ENCODE measurements around the gene PGLYRP4. TPM values are rescaled to one million over a fixed set of nuclear protein-coding genes. Genes with fewer than 3 reads are reported as not detected.
"Not testable (repeated sequence)": the region's sequence is repeated elsewhere in the genome, so short reads cannot be mapped to it uniquely, and the experiment has no call there.

PGLYRP4 gene
- total RNA-seq, 2 experiments from 2014 or later = not detected

- not testable (repeated sequence) for H3K4me3 Mint-ChIP-seq; H3K27ac Mint-ChIP-seq; H3K9me3 Mint-ChIP-seq (ENCODE audit: low read depth); H3K36me3 Mint-ChIP-seq; DNase-seq; ATAC-seq
- CTCF ChIA-PET = interaction anchor here (0.8 to 1.0 kb wide), 2 partner anchors 9 to 12 kb away, joined by 3 read pairs; no protein-coding TSS in a partner anchor
- peaks cover 59% of the 10 kb centered on the region for H3K27me3 Mint-ChIP-seq
- H3K4me1 Mint-ChIP-seq = peaks cover 29% of the 10 kb centered on the region
Measured at GRCh38 chr1:153347049-153347448, 1.6 kb downstream of the PGLYRP4 start.

GRCh38 chr1:153346077-153346723 is 2.4 kb downstream of the PGLYRP4 start:
- DNase-seq = no peak
- Mint-ChIP-seq H3K9me3 (ENCODE audit: low read depth) (no peaks in the 10 kb centered on the region), H3K4me1 (peaks cover 29% of the 10 kb centered on the region), H3K27ac (no peak overlapping the region), H3K4me3 (no peak overlapping the region), H3K36me3 (no peaks in the 10 kb centered on the region), H3K27me3 (peaks cover 60% of the 10 kb centered on the region)
- no peak for ATAC-seq
- CTCF ChIA-PET = interaction anchor here (0.8 to 1.2 kb wide), 4 partner anchors 9 to 692 kb away, joined by 3 to 5 read pairs (median 3); no protein-coding TSS in a partner anchor

GRCh38 chr1:153345187-153346076 is 3.2 kb downstream of the PGLYRP4 start:
- Mint-ChIP-seq H3K4me1 (peaks cover 36% of the 10 kb centered on the region), H3K4me3 (no peak overlapping the region), H3K27ac (no peak overlapping the region), H3K36me3 (no peaks in the 10 kb centered on the region), H3K27me3 (peaks cover 58% of the 10 kb centered on the region), H3K9me3 (ENCODE audit: low read depth) (no peaks in the 10 kb centered on the region)
- DNase-seq (no peak), ATAC-seq (no peak)
- CTCF ChIA-PET = interaction anchor here (0.9 to 1.2 kb wide), 2 partner anchors 149 to 691 kb away, joined by 3 to 5 read pairs; no protein-coding TSS in a partner anchor

- CTCF ChIA-PET = no interaction called here
- Mint-ChIP-seq H3K27me3 (peaks cover 56% of the 10 kb centered on the region), H3K4me1 (peaks cover 43% of the 10 kb centered on the region), H3K4me3 (no peak overlapping the region), H3K9me3 (ENCODE audit: low read depth) (no peaks in the 10 kb centered on the region), H3K36me3 (no peaks in the 10 kb centered on the region), H3K27ac (no peak overlapping the region)
- DNase-seq (no peak), ATAC-seq (no peak)
Measured at GRCh38 chr1:153344718-153345025, 4.0 kb downstream of the PGLYRP4 start.

- no peak for DNase-seq
- H3K4me1 Mint-ChIP-seq = peaks cover 45% of the 10 kb centered on the region
- no peak for ATAC-seq
- CTCF ChIA-PET = interaction anchor here (0.9 to 2.1 kb wide), 3 partner anchors 8 to 10 kb away, joined by 3 to 5 read pairs (median 4); no protein-coding TSS in a partner anchor
- no peak overlapping the region for H3K27ac Mint-ChIP-seq
- peaks cover 51% of the 10 kb centered on the region for H3K27me3 Mint-ChIP-seq
- H3K36me3 Mint-ChIP-seq = no peaks in the 10 kb centered on the region
- no peaks in the 10 kb centered on the region for H3K9me3 Mint-ChIP-seq (ENCODE audit: low read depth)
- H3K4me3 Mint-ChIP-seq = no peak overlapping the region
Measured at GRCh38 chr1:153343811-153344717, 4.6 kb downstream of the PGLYRP4 start.

- DNase-seq (no peak), ATAC-seq (no peak)
- CTCF ChIA-PET = interaction anchor here (0.9 to 2.1 kb wide), 3 partner anchors 7 to 11 kb away, joined by 3 to 5 read pairs (median 4); no protein-coding TSS in a partner anchor
- Mint-ChIP-seq H3K9me3 (ENCODE audit: low read depth) (no peaks in the 10 kb centered on the region), H3K4me3 (no peak overlapping the region), H3K4me1 (peaks cover 45% of the 10 kb centered on the region), H3K27ac (no peak overlapping the region), H3K27me3 (peaks cover 55% of the 10 kb centered on the region), H3K36me3 (no peaks in the 10 kb centered on the region)
Measured at GRCh38 chr1:153343040-153343681, 5.5 kb downstream of the PGLYRP4 start.

- Mint-ChIP-seq H3K27ac (no peak overlapping the region), H3K27me3 (peaks cover 52% of the 10 kb centered on the region), H3K4me1 (peaks cover 45% of the 10 kb centered on the region), H3K36me3 (no peaks in the 10 kb centered on the region), H3K9me3 (ENCODE audit: low read depth) (no peaks in the 10 kb centered on the region), H3K4me3 (no peak overlapping the region)
- DNase-seq (no peak), ATAC-seq (no peak)
- CTCF ChIA-PET = interaction anchor here (1.2 to 2.1 kb wide), 2 partner anchors 12 to 153 kb away, joined by 3 to 5 read pairs; no protein-coding TSS in a partner anchor
Measured at GRCh38 chr1:153342178-153342577, 6.5 kb downstream of the PGLYRP4 start.

- DNase-seq = no peak
- H3K4me3 Mint-ChIP-seq = no peak overlapping the region
- ATAC-seq = no peak
- peaks cover 45% of the 10 kb centered on the region for H3K27me3 Mint-ChIP-seq
- no peaks in the 10 kb centered on the region for H3K9me3 Mint-ChIP-seq (ENCODE audit: low read depth)
- CTCF ChIA-PET = interaction anchor here (1.2 kb wide), 1 partner anchor 153 kb away, joined by 3 read pairs; no protein-coding TSS in a partner anchor
- no peak overlapping the region for H3K27ac Mint-ChIP-seq
- H3K4me1 Mint-ChIP-seq = peaks cover 42% of the 10 kb centered on the region
- no peaks in the 10 kb centered on the region for H3K36me3 Mint-ChIP-seq
Measured at GRCh38 chr1:153341431-153341934, 7.2 kb downstream of the PGLYRP4 start.

- CTCF ChIA-PET = no interaction called here
- H3K27ac Mint-ChIP-seq = no peak overlapping the region
- no peak overlapping the region for H3K4me3 Mint-ChIP-seq
- H3K9me3 Mint-ChIP-seq (ENCODE audit: low read depth) = no peaks in the 10 kb centered on the region
- ATAC-seq = no peak
- H3K4me1 Mint-ChIP-seq = peaks cover 31% of the 10 kb centered on the region
- peaks cover 34% of the 10 kb centered on the region for H3K27me3 Mint-ChIP-seq
- DNase-seq = no peak
- H3K36me3 Mint-ChIP-seq = no peaks in the 10 kb centered on the region
Measured at GRCh38 chr1:153340356-153340755, 8.3 kb downstream of the PGLYRP4 start.

- H3K27me3 Mint-ChIP-seq = peaks cover 35% of the 10 kb centered on the region
Measured at GRCh38 chr1:153339802-153340201, 8.8 kb downstream of the PGLYRP4 start.

GRCh38 chr1:153337980-153338853 is 10.4 kb downstream of the PGLYRP4 start:
- Mint-ChIP-seq H3K27ac (no peak overlapping the region), H3K4me3 (no peak overlapping the region), H3K36me3 (no peaks in the 10 kb centered on the region), H3K27me3 (peaks cover 31% of the 10 kb centered on the region), H3K4me1 (peaks cover 16% of the 10 kb centered on the region), H3K9me3 (ENCODE audit: low read depth) (no peaks in the 10 kb centered on the region)
- ATAC-seq (no peak), DNase-seq (no peak)
- CTCF ChIA-PET = interaction anchor here (1.8 kb wide), 1 partner anchor 157 kb away, joined by 5 read pairs; no protein-coding TSS in a partner anchor

More at GRCh38 chr1:153339802-153340201, 8.8 kb downstream of the PGLYRP4 start:
- H3K9me3 Mint-ChIP-seq (ENCODE audit: low read depth) = no peaks in the 10 kb centered on the region
- H3K27ac Mint-ChIP-seq = no peak overlapping the region
- peaks cover 27% of the 10 kb centered on the region for H3K4me1 Mint-ChIP-seq
- no peak for DNase-seq
- no peaks in the 10 kb centered on the region for H3K36me3 Mint-ChIP-seq
- no peak overlapping the region for H3K4me3 Mint-ChIP-seq
- CTCF ChIA-PET = no interaction called here
- ATAC-seq = peak; percentile 47
